Testis (tissue), 2 donors: ENCODE measurements around the gene CTAG1A.
"Not testable (repeated sequence)": the region's sequence is repeated elsewhere in the genome, so short reads cannot be mapped to it uniquely, and the experiment has no call there.

Experiments used
- CTCF ChIP-seq, 3 experiments: fragments of 450-650 bp in 2 of 3; fragments of 200-600 bp in 1 of 3; sonication (generic) in 1 of 3; IDR thresholded peaks; one replicate each; pipeline ENCODE4 v1.5.1; 2016 to 2019; ENCODE audit warnings: antibody characterized with exemption in 3 of 3, mild to moderate bottlenecking in 2 of 3, moderate library complexity in 1 of 3
- POLR2A ChIP-seq: fragments of 450-650 bp; IDR thresholded peaks from one replicate; pipeline ENCODE4 v1.6.1; 2017; ENCODE audit warnings: antibody characterized with exemption, mild to moderate bottlenecking, moderate library complexity

- TF ChIP-seq POLR2A; CTCF (IDR thresholded peaks at IDR 0.05): not testable (repeated sequence)
These were observed 1.9 kb upstream of the CTAG1A start for GRCh38 chrX:154582994-154583393.
